Astrocyte of the hippocampus (primary cell): ENCODE results near the gene ERCC5.

Experiments
- DNase-seq: peaks from one replicate; pipeline ENCODE4 v3.0.0; 2011; ENCODE audit warnings: low read depth, low spot score

Gene ERCC5

DNA sequence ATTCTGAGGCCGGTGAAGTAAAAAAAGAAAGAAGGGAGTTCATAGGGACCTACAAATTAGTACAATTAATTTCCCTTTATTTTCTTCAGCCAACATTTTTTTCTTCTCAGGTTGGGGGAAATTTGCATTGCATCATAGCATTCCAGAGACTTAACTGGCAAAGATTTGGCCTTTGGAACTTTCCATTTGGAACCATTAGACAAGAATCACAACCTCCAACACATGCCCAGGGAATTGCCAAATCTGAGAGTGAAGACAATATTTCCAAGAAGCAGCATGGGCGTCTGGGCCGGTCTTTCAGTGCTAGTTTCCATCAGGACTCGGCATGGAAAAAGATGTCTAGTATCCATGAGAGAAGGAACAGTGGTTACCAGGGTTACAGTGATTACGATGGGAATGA, 6.4 kb upstream of the ERCC5 start:
- peak; percentile 13 for DNase-seq

DNA sequence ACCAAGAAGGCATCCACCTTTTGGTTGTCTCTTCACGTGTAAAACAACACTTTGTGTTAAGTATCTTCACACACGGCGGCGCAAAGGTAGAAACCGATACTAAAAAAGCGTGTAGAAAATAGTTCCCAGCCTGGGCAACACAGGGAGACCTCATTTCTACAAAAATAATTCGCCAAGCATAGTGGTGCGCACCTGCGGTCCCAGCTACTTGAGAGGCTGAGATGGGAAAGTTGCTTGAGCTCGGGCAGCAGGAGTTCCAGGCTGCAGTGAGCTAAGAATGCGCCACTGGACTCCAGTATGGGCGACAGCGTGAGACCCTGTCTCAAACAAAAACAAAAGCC, 573 bp upstream of the ERCC5 start:
- no peak for DNase-seq

DNA sequence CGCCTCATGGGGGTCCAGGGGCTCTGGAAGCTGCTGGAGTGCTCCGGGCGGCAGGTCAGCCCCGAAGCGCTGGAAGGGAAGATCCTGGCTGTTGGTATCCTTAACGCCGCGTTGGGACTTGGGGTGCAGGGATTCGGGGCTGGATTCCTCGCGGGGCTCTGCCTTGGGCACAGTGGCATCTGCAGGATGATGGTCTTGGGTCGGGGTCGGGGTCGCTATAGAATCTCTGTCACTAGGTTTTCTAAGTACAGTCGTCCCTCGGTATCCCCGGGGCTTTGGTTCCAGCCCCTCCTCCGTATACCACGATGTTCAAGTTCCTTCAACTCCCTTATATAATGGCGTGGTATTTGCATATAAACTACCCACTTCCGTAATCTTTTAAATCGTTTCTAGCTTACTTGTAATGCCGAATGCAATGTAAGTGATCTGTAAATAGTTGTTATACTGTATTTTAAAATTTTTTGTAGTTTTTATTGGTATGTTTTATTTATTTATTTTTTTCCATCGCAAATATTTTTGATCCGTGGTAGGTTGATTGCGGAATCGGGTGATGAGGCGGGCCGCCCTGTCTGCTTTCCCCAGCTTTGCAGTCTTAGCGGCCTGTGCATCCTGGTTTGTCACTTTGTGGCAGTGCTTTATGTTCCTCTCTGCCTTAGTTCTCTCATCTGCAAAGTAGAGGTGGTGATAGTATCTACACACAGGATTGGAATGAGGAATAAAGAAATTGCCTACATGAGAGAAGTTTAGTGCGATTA, 606 bp downstream of the ERCC5 start:
- DNase-seq: peak; percentile 48

DNA sequence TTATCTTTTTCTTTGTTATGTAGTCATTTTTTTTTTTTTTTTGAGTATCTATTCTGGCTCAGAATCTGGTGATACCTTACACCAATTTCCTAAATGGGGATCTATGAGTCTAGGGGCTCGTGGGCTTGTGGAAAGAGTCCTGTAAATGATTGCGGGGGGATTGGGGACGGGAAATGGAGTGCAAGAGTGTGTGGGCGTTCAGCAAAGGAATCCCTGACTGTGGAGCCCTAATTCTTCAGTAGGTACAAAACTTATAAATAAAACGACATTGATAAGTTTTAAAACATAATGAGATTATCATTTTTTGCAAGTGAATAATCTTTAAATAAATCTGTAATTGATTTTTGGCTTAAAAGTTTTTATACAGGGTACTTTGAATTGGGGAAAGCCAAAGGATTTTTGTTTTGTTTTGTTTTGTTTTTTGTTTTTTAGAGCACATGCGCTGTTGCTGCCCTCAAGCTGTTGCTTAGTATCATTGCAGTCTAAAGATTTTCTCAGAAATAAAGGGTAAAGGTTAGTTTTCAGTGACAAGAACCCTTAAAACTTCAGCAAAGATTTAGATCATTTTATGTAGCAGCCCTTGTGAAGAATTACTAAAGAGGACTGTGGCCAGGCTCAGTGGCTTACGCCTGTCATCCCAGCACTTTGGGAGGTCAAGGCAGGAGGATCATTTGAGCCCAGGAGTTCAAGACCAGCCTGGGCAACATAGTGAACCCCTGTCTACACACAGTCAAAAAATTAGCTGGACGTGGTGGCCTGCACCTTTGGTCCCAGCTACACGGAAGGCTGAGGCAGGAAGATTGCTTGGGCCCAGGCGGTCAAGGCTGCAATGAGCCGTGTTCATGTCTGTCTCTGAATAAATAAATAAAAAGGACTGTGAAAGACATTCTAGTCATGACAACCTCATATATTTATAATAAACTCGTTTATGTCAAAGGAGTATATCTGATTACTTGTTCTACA, 1.7 kb downstream of the ERCC5 start:
- peak; percentile 50 for DNase-seq

DNA sequence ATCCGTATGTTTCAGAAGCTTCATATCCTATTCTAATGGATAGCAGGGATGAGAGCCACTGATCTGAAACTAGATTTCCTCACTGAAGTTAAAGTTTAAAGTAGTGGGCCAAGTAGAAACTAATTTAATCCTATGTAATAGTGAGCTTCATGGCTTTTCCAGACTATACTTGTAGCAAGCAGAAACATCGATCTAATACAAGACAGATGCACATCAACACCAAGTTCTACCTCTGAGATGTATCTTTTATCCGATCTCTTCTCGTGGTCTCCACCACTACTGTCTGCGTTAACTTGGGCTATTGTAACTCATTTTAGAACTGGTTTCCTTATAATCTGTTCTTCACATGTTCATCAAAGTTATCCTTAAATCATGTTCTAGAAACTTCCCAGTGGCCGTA, 3.1 kb downstream of the ERCC5 start:
- no peak for DNase-seq

DNA sequence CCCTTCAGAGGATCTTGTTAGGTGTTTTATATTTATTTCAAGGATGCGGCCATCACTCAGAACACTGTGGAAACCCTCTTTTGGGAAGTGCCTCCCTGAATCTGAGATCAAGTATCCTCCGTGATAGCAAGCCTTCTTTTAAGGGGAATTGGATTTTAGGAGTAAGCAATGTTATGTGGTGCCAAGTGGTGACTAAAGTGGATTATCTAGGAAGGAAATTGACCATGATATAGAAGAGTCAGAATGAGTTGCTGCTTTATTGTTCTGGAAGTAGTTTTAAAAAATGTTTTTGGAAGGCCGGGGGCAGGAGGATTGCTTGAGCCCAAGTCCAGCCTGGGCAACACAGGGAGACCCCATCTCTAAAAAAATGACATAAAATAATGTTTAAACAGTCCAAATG, 6.7 kb downstream of the ERCC5 start:
- no peak for DNase-seq

DNA sequence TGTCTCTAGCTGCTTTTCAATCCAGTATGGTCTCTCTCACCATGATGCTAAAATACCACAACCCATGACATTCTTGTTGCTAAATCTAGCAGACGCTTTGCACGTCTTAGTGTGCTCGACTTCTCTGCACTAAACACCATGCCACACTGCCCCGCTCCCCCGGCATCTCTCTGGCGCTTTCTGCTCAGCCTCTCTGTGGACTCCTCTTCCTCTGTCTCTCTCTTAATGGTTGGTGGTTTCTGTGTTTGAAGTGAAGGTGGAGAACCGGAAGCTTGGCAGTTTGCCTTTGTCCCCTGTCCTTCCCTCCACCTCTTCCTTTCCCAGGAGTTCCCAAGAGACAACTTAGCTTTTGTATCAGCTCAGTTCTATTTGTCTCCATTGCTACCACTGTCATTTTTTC, 8.8 kb downstream of the ERCC5 start:
- no peak for DNase-seq

DNA sequence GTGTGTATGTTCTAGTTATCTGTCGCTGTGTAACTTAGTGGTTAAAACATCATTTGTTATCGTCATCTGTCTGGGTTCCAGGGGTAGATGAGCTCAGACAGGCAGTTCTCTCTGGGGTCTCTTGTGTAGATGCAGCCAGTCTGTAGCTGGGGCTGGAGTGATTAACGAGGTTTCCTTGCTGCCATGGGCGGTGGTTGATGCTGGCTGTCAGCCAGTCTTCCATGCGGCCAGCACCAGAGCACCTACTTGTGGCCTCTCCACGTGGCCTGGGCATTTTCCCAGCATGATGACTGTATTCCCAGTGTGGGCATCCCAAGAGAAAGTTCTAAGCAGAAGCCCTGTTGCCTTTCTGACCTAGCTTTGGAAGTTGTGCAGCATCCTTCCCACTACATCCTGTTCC, 10.7 kb downstream of the ERCC5 start:
- DNase-seq: peak; percentile 78

DNA sequence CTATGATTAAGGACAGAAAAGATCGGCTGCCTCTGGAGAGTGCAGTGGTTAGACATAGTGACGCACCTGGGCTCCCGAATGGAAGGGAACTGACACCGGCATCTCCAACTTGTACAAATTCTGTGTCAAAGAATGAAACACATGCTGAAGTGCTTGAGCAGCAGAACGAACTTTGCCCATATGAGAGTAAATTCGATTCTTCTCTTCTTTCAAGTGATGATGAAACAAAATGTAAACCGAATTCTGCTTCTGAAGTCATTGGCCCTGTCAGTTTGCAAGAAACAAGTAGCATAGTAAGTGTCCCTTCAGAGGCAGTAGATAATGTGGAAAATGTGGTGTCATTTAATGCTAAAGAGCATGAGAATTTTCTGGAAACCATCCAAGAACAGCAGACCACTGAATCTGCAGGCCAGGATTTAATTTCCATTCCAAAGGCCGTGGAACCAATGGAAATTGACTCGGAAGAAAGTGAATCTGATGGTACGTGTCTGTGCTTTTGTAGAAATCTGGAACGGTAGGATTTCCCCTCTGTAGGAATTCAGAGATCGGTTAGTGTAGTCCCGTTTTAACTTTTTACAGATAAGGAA, 16.9 kb downstream of the ERCC5 start:
- no peak for DNase-seq

DNA sequence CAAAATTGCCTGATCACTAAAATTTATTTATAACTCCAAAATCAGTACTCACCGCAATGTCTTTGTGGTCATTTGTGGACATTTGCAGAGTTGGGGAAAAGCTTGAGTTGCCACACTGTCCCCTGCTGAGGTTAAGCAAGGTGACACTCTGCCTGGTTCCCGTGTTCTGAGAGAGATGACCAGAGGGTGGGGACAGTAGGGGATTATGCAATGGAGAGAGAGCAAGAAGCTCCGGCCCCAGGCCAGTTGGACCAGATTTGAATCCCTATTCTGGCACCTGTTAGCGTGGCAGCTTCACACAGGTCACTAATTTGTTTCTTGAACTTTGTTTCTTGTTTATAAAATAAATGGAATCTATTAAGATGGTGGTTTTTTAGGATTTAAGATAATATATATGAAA, 17.8 kb downstream of the ERCC5 start:
- no peak for DNase-seq

DNA sequence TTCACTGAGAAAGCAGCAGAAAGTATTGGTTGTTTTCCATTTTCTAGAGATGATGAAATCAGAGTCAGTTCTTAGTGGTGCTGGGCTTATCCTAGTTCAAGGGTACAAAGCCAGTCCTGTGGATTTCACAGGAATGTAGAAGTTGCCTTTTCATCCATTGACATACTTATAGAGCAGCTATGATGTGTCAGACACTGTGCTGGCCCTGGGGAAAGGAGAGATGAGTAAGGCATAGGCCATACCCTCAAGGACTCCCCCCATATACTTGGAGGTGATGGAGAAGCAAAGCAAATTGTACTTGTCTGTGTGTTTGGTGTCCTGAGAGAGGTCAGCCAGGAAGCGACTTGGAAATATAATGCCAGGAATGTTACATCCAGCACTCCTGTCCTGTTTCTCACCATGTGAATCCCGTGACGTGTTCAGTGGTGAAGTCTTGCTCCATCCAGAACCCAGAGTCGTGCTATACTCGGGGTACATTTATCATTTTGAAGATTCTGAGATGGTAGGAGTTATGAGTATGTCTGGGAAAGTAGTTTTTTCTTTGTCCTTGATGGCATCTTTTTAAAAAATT, 22.6 kb downstream of the ERCC5 start:
- DNase-seq: no peak

DNA sequence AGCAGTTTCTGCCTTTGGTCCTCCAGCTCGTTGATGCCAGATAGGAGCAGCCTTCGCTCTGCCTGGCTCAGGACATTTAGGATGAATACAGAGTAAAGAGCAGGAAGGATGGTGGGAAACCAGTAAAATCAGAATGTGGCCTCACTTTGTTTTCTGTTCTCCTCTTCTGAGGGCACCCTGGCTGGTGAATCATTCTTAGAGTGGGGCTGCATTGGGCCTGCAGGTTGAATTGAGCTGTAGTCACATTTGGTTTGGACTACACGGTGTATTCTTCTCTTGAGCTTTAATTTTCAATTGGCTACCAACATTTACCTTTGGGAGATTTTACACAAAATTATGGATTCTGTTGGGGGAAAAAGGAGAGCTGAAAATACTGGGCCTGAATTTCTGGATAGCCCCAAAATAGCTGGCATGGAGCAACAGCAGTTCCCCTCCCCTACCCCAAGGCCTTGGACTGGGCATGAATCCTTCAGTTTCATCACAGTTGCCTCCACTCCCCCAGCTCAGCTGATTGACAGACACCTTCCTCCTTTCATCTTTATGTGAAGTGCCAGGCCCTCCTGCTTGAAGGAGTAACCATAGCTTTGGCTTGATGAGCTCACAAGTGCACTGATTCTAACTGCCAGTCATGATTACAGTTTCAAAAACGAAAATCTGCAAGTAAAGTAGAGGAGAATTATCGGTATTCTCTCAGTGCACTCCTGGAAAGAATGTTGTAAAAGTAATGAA, 24.3 kb downstream of the ERCC5 start:
- peak; percentile 19 for DNase-seq

DNA sequence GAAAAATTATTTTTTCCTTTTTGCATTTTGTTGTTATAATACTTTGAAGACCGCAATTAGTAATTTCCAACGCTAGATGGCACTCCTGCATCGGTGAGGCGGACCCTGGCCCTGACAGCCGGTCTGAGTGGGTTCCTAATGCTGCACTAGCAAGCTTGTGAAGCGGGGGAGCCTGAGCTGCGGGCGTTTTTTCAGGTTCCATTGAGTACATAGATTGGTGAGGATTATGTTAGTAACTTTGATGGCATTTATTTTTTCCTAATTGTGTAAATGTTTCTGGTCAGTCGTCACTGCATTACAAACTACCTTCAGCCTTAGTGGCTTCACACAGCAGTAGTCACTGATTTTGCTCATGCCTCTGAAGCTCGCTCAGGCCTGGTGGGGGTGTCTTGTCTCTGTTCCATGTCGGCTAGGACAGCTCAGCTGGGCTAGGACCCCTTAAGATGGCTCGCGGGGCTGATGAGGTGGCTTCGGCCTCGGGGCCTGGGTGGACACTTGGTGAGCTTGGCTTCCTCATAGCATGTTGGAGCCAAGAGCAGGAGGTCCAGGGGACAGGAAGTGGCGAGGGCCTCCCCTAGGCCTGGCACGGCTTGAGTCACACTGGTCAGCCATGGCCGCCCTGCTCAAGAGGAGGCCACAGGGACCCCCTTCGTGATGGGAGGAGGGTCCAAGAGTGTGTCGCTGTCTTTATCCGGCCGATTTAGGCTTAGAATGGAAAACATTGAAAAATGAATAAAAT, 25.0 kb downstream of the ERCC5 start:
- DNase-seq: peak; percentile 84

DNA sequence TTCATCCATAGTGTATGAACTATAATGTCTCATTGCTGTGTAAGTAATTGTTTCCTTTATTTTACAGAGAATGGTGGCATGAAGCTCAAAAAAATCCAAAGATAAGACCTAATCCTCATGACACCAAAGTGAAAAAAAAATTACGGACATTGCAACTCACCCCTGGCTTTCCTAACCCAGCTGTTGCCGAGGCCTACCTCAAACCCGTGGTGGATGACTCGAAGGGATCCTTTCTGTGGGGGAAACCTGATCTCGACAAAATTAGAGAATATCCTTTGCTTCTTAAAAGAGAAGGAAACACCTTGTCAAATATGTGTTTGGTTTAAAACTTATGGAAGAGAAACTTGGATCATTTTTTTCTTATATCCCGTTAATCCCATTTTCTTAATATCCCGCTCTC, 26.3 kb downstream of the ERCC5 start:
- no peak for DNase-seq

DNA sequence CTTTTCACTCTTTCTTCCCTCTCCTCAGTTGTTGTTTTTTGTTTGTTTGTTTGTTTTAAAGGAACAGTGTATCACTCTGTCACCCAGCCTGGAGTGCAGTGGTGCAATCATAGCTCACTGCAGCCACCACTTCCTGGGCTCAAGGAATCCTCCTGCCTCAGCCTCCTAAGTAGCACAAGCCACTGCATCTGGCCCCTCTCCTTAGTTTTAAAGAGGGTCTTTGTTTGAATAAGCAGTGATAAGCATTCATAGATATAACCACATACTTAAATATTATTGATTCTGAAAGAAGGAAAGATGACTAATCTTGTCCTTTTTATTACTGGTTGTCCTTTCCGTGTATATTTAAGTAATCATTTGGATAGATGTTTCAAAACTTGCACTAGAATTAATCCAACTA, 26.7 kb downstream of the ERCC5 start:
- DNase-seq: no peak

DNA sequence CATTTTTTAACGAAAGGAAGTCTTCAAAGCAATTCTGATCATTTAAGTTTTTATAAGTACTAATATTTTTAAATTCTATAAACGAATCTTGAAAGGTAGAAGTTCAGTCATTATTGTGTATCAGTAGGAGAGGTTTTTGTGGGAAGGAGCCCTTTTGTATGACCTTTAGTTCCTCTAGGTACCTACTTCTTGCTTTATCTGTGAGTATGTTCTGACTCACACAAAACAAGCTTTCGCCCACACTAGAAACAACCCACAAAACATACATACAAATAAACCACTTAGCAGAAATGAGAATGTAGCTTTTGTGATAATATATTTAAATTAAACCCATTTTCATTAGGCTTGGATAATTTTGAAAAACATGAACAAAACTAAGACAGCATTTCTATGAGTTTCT, 27.8 kb downstream of the ERCC5 start:
- no peak for DNase-seq

DNA sequence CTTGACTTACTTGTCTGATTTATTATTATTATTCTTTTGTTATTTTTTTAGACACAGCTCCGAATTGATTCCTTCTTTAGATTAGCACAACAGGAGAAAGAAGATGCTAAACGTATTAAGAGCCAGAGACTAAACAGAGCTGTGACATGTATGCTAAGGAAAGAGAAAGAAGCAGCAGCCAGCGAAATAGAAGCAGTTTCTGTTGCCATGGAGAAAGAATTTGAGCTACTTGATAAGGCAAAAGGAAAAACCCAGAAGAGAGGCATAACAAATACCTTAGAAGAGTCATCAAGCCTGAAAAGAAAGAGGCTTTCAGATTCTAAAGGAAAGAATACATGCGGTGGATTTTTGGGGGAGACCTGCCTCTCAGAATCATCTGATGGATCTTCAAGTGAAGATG, 29.4 kb downstream of the ERCC5 start:
- no peak for DNase-seq

DNA sequence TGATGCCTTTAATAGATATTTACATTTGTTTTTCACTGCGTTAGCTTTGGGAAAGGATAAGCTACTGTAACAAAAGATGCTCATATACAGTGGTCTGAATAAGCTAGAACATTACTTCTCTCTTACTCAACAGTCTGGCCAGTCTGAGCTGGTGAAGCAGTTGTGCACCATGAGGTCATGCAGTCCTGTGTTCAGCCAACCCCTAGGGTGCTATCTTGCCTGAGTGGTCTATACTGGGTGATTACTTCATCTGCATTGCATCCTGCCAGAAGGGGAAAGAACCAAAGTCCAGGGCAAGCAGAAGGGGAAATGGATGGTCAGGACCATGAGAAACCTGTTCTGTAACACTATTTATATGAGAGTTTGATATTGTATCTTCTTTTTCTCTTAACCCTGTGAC, 31.5 kb downstream of the ERCC5 start:
- DNase-seq: peak; percentile 31

DNA sequence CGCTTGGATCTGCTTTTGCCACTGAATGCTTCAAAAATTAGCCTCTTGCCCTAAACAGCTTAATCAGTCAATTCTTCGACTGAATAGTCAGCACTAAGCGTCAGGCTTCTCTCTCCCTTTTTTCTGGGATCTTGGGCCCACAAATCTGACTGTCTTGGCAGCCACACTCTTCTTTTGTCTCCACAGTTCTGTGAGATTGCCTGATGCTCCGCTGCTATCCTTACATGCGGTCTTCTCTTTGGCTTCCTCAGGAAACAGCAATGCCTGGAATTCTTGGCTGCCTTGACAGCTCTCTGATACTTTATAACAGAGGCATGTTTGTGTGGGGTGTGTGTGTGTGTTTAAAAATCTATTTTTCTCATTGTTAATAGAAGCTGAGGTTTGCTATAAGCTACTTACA, 32.6 kb downstream of the ERCC5 start:
- DNase-seq: peak; percentile 79

DNA sequence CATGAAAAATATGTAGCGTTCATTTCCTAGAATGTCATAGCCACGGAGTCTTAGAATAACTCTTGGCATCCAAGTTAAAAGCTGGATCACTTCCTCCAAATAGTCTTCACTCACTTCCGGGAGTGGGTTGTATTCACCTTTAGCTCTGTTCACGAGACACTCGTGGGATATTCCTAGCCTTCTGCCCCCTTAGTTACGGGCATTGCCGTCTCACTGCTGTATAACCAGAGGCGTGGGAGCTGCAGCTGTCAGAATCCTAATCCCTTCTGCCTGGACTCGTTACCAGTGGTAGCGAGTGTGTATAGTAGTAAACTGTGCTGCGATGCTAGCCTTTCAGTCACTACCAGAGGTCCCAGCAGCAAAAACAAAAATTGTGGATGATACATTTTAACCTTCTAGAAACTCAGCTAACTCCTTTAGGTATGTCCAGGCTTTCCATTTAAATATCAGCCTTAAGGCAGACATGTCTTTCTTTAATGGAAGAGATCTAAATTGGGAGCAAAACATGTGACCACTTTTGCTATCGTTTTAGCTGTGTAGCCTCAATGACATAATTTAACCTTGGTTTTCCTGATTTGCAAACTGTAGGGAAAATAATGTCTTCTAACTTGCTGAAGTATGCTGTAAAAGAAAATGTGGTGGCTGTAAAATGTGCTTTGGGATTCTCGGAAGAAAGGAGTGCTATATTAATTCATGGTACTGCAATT, 34.1 kb downstream of the ERCC5 start:
- no peak for DNase-seq
